Measurements from ENCODE around the gene GRIP2. TPM values are rescaled to one million over a fixed set of nuclear protein-coding genes. Genes with fewer than 3 reads are reported as not detected.

The GRIP2 gene
- 0.63 to 2.0 TPM (median 1.2 TPM) in 5 replicates for total RNA-seq (2022; extraction: Qiagen RNA extraction)

GRCh38 chr3:14539742-14540491, at the start of gene GRIP2:
TSS of gene GRIP2 (minus strand) at chr3:14540342. CDS start at chr3:14540308, 34 bp downstream.

Other genes starting within 250 kb of the GRIP2 start
- gene SLC6A6, start 137.7 kb downstream of the GRIP2 start, total RNA-seq (2022; extraction: Qiagen RNA extraction) = 76.0 to 96.5 TPM (median 89.5 TPM) in 5 replicates
- gene CCDC174, start 111.4 kb upstream of the GRIP2 start, total RNA-seq (2022; extraction: Qiagen RNA extraction) = 12.5 to 15.8 TPM (median 15.3 TPM) in 5 replicates
- 0.06 to 0.07 TPM in 2 of 5 replicates, not detected in the others for gene C3orf20, start 134.8 kb upstream of the GRIP2 start, total RNA-seq (2022; extraction: Qiagen RNA extraction)